RWPE2 (cell line): ENCODE results near the gene CHRNB1.

Source experiments
- ATAC-seq: fragments of 200-7000 bp; cut with Tn5 transposase; 3 replicates; pipeline ENCODE4 v1.9.1; 2021; ENCODE audit warnings: low read depth
- DNase-seq: peaks from one replicate; pipeline ENCODE4 v3.0.0-alpha.2; 2020; ENCODE audit warnings: low spot score
- H3K27ac ChIP-seq: fragments of 450-650 bp; 2 replicates; pipeline ENCODE4 v1.5.1; 2017; ENCODE audit warnings: mild to moderate bottlenecking; ENCODE audit not compliant: poor library complexity, severe bottlenecking
- H3K27me3 ChIP-seq: fragments of 250-450 bp; sonication (Bioruptor Pico); 2 replicates; pipeline ENCODE4 v1.5.1; 2021; ENCODE audit warnings: mild to moderate bottlenecking, moderate library complexity; ENCODE audit not compliant: insufficient read depth, poor library complexity, severe bottlenecking
- H3K36me3 ChIP-seq: fragments of 250-450 bp; sonication (Bioruptor Pico); 2 replicates; pipeline ENCODE4 v1.5.1; 2020; ENCODE audit warnings: low read depth, mild to moderate bottlenecking, moderate library complexity
- H3K4me1 ChIP-seq: fragments of 250-450 bp; sonication (Bioruptor Pico); 2 replicates; pipeline ENCODE4 v1.5.1; 2021; ENCODE audit warnings: mild to moderate bottlenecking, moderate library complexity; ENCODE audit not compliant: insufficient read depth, poor library complexity, severe bottlenecking
- H3K4me3 ChIP-seq: fragments of 250-450 bp; sonication (Bioruptor Pico); 2 replicates; pipeline ENCODE4 v1.5.1; 2021; ENCODE audit warnings: mild to moderate bottlenecking, moderate library complexity; ENCODE audit not compliant: severe bottlenecking
- H3K9me3 ChIP-seq: fragments of 250-450 bp; sonication (Bioruptor Pico); 2 replicates; pipeline ENCODE4 v1.5.1; 2021; ENCODE audit warnings: mild to moderate bottlenecking, moderate library complexity; ENCODE audit not compliant: severe bottlenecking
- CTCF ChIP-seq: fragments of 450-650 bp; IDR thresholded peaks from one replicate; pipeline ENCODE4 v1.5.1; 2017; ENCODE audit warnings: mild to moderate bottlenecking, moderate library complexity; ENCODE audit not compliant: poor library complexity, severe bottlenecking

Gene CHRNB1

GRCh38 chr17:7459961-7460545 lies 15.2 kb downstream of the CHRNB1 start:
- TF ChIP-seq CTCF, result no peak
- DNase-seq (no peak), ATAC-seq (no peak)
- Histone ChIP-seq H3K27me3 (no peaks in the 10 kb centered on the region), H3K27ac (peak overlapping the region; percentile 25), H3K9me3 (no peaks in the 10 kb centered on the region), H3K4me3 (no peak overlapping the region), H3K36me3 (0 out of 2 replicates have a peak, but pooled peaks cover 5% of the 10 kb centered on the region), H3K4me1 (no peaks in the 10 kb centered on the region)

GRCh38 chr17:7460850-7461660 lies 16.2 kb downstream of the CHRNB1 start:
- no peak for DNase-seq
- no peaks in the 10 kb centered on the region for H3K27me3 ChIP-seq
- TF ChIP-seq CTCF, result no peak

GRCh38 chr17:7462474-7463371 lies 17.9 kb downstream of the CHRNB1 start:
- Histone ChIP-seq H3K4me3 (no peak overlapping the region), H3K9me3 (no peaks in the 10 kb centered on the region), H3K27ac (no peak overlapping the region), H3K36me3 (peaks cover 25% of the 10 kb centered on the region), H3K27me3 (no peaks in the 10 kb centered on the region), H3K4me1 (no peaks in the 10 kb centered on the region)
- DNase-seq (no peak), ATAC-seq (no peak)
- no peak for TF ChIP-seq CTCF

More at GRCh38 chr17:7460850-7461660, 16.2 kb downstream of the CHRNB1 start:
- peaks cover 12% of the 10 kb centered on the region; the same call in 1 of the 2 replicates for H3K36me3 ChIP-seq
- H3K9me3 ChIP-seq, result no peaks in the 10 kb centered on the region
- ATAC-seq, result peak; percentile 20; the same call in 1 of the 3 replicates
- peak overlapping the region; percentile 25 for H3K27ac ChIP-seq
- no peaks in the 10 kb centered on the region for H3K4me1 ChIP-seq
- no peak overlapping the region for H3K4me3 ChIP-seq

GRCh38 chr17:7463372-7463846 lies 18.5 kb downstream of the CHRNB1 start:
- Histone ChIP-seq H3K4me3 (no peak overlapping the region), H3K9me3 (no peaks in the 10 kb centered on the region), H3K27me3 (no peaks in the 10 kb centered on the region), H3K36me3 (peaks cover 26% of the 10 kb centered on the region), H3K27ac (no peak overlapping the region), H3K4me1 (no peaks in the 10 kb centered on the region)
- DNase-seq, result no peak
- ATAC-seq, result no peak
- no peak for TF ChIP-seq CTCF
